GM21515 (cell line): ENCODE measurements around the gene UMODL1.
"Not testable (repeated sequence)": the region's sequence is repeated elsewhere in the genome, so short reads cannot be mapped to it uniquely, and the experiment has no call there.

ENCODE experiments used
- ATAC-seq: cut with Tn5 transposase; IDR thresholded peaks from one replicate; pipeline ENCODE4 v1.9.1; 2021; ENCODE audit not compliant: unreplicated experiment

UMODL1 gene

GRCh38 chr21:42060166-42060565 lies 11.0 kb upstream of the UMODL1 start:
- no peak for ATAC-seq

GRCh38 chr21:42061195-42061985 lies 9.7 kb upstream of the UMODL1 start:
- peak; percentile 47 for ATAC-seq

GRCh38 chr21:42061986-42062235 lies 9.2 kb upstream of the UMODL1 start:
- no peak for ATAC-seq

DNA sequence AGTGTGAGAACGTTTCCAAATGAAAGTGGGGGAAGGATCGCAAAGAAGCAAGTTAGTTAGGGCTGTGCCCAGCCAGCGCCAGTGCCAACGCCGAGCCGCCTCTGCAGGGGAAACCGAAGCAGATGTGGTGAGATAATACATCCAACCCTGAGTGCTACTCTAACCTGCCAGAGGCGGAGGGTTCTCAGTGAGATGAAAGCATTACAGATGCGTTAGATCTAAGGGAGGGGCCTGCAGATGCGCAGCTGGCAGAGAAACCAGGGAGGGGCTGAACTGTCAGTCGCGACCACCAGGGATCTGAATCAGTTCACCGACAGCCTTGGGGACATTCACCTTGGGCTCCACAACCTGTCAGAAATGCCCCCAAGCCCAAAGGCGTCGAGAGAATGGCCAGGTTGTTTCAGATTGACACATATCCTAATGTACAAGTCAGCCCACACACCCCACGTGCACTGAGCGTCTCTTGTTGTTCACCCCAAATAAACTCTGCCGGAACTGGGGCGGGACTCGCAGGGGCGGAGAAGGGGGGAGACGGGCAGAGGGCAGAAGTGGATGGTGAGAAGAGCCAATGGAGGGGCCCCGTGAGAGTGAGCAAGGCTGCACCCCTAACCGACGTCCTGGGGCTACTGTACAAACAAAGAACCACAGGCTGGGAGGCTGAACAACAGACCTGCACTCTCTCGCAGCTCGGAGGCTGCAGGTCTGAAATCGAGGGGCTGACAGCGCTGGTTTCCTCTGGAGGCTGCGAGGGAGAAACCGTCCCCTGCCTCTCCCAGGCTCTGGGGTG lies 8.7 kb upstream of the UMODL1 start:
- peak; percentile 55 for ATAC-seq

DNA sequence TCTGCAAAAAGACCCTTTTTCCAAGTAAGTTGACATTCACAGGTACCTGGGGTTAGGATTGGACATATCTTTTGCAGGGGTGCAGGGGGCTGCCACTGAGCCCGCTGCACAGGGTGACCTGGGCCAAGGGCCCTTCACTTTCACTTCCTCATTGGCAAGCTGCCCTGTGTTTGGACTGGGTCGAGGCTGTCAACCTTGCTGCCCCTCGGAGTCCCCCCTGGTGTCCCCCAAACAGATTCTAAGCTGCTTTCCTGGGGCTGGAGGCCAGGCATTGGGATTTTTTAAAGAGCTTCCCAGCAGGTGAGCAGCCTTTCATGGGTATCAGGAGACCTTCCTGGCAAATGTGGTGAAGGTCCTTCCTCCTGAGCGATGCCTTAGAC lies 7.9 kb upstream of the UMODL1 start:
- ATAC-seq: peak; percentile 29

GRCh38 chr21:42063571-42064521 lies 7.3 kb upstream of the UMODL1 start:
- ATAC-seq: peak; percentile 37

GRCh38 chr21:42066521-42066920 lies 4.6 kb upstream of the UMODL1 start:
- ATAC-seq: no peak

GRCh38 chr21:42067531-42068255 lies 3.4 kb upstream of the UMODL1 start:
- ATAC-seq: no peak

- ATAC-seq: no peak
Measured at GRCh38 chr21:42068256-42068545, 2.9 kb upstream of the UMODL1 start.

DNA sequence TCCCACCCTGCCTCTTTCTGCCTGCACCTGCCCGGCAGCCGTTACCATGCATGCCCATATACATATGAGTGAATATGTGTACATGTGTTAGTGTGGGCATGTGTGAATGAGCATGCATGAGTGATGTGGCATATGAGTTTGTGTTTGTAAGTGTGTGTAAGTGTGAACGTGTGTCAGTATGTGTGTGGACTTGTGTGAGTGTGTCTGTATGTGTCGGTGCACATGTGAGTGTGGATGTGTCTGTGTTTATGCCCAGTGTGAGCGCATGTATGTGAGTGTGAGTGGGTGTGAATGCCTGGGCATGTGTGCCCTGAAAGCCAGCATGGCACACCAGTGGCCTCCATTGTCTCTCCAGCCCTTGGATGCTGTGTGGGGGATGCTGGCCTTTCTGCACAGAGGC lies 2.5 kb upstream of the UMODL1 start:
- ATAC-seq: no peak

- no peak for ATAC-seq
Measured at GRCh38 chr21:42069327-42069726, 1.8 kb upstream of the UMODL1 start.

- no peak for ATAC-seq
Measured at GRCh38 chr21:42069843-42070242, 1.3 kb upstream of the UMODL1 start.

GRCh38 chr21:42073145-42074099 lies 2.3 kb downstream of the UMODL1 start:
- ATAC-seq: no peak

- ATAC-seq: no peak
Measured at GRCh38 chr21:42075686-42076471, 4.8 kb downstream of the UMODL1 start.

GRCh38 chr21:42077685-42078238 lies 6.6 kb downstream of the UMODL1 start:
- peak; percentile 90 for ATAC-seq

DNA sequence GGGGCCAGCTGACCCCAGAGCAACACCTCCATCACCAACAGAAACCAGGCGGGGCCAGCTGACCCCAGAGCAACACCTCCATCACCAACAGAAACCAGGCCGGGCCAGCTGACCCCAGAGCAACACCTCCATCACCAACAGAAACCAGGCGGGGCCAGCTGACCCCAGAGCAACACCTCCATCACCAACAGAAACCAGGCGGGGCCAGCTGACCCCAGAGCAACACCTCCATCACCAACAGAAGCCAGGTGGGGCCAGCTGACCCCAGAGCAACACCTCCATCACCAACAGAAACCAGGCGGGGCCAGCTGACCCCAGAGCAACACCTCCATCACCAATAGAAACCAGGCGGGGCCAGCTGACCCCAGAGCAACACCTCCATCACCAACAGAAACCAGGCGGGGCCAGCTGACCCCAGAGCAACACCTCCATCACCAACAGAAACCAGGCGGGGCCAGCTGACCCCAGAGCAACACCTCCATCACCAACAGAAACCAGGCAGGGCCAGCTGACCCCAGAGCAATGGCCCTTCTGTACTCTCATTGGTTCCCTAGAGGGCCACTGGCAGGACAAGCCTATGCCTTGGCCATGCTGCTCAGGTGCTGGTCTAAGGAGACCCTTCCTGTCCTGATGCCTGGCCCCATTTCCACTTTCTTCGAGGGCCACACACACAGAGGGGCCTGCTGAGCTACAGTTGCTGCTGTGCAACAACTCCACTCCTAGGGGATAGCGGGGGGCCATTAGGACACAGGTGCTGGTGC lies 7.3 kb downstream of the UMODL1 start:
- not testable (repeated sequence) for ATAC-seq

DNA sequence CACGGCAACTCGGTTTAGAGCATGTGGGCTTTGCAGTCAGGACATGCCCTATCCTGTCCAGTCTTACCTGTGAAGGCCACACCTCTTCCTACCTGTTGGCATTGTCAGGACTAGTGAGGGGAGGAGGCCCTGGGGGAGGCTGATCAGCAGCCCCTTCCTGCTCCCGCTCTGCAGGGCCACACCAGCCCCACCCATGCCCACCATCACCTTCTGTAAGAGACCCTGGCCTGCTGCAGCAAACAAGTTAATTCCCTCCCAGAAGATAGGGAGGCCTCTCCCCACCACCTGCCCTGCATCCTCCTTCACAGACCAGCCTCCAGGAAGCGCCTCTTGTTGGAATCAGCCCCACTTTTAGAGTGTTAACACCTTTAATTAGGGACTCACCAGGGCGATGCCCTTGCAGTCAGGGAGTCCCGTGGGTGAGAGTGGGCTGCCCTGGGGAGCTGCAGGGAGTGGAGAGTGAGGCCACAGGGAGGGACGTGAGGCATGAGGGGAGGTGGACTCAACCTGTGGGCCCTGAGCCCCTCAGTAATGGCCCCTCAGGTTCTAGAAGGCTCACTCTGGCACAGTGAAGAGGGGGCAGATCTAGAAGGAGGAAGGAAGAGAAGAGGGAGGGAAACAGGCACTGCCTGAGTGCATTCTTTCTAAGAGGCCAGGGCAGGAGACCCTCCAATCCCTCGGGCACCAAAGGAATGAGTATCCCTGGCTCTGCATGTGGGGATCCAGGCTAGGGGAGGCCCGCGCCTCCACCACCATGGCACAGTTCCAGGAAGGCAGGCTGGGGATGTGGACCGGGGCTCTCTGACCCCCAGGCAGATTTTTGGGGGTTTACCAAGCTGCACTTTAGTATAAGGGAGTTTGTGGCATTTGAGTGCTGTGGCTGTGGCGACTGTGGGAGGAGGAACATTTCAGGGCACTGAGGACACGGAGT lies 8.2 kb downstream of the UMODL1 start:
- no peak for ATAC-seq
